HL-60 (cell line): ENCODE data around the gene BEST1.

Experiments used
- CTCF ChIP-seq: IDR thresholded peaks from one replicate; pipeline ENCODE4 v1.5.1; 2011; ENCODE audit warnings: low read length, control low read depth, inconsistent platforms; ENCODE audit not compliant: insufficient read depth
- SPI1 ChIP-seq: IDR thresholded peaks from 2 replicates; pipeline ENCODE4 v1.6.1; 2012; ENCODE audit warnings: low read depth, mild to moderate bottlenecking, borderline replicate concordance

GRCh38 chr11:62004473-62004872, 54.3 kb downstream of the BEST1 start:
- TF ChIP-seq CTCF (no peak), SPI1 (no peak)
